Measurements from ENCODE around the gene TSHZ3. TPM values are rescaled to one million over a fixed set of nuclear protein-coding genes. Genes with fewer than 3 reads are reported as not detected.

The TSHZ3 gene
- total RNA-seq, 1 experiment from 2014 or later: 3.2 TPM

- Histone ChIP-seq H4K5ac (ENCODE audit: insufficient read length, low read depth, low read length) (no peak overlapping the region), H3T11ph (ENCODE audit: low read length) (no peak overlapping the region), H2BK5ac (ENCODE audit: insufficient read length, low read length) (no peak overlapping the region), H3K9me3 (ENCODE audit: control insufficient read depth, low read depth, low read length) (no peaks in the 10 kb centered on the region), H3K4me2 (ENCODE audit: insufficient read depth, insufficient read length, low read length) (no peak overlapping the region), H2BK120ac (ENCODE audit: low read depth, low read length, poor library complexity, severe bottlenecking) (no peak overlapping the region), H3K79me2 (ENCODE audit: insufficient read depth, low read length) (no peaks in the 10 kb centered on the region), H3K14ac (ENCODE audit: insufficient read depth, low read length) (no peak overlapping the region), H3K27me3 (ENCODE audit: insufficient read depth, low read length) (no peaks in the 10 kb centered on the region), H2AFZ (ENCODE audit: low read length) (no peak overlapping the region), H3K23ac (ENCODE audit: insufficient read length, low read depth, low read length) (no peak overlapping the region), H2BK12ac (ENCODE audit: insufficient read length, low read depth, low read length) (no peak overlapping the region), H4K8ac (replicated peaks; ENCODE audit: insufficient read length, low read depth, low read length) (no peak overlapping the region), H3K9ac (ENCODE audit: extremely low read depth, insufficient read length, low read length) (no peak overlapping the region), H2BK20ac (ENCODE audit: low read depth, low read length, poor library complexity, severe bottlenecking) (no peak overlapping the region), H3K56ac (ENCODE audit: insufficient read length, low read depth, low read length) (no peak overlapping the region), H4K20me1 (ENCODE audit: control insufficient read depth, insufficient read depth, insufficient read length) (no peaks in the 10 kb centered on the region), H3K4me1 (ENCODE audit: insufficient read depth, low read length) (peaks cover 2% of the 10 kb centered on the region; the same call in 1 of the 2 replicates), H3K79me1 (ENCODE audit: insufficient read depth, low read depth, low read length, poor library complexity, severe bottlenecking) (no peaks in the 10 kb centered on the region), H2BK15ac (ENCODE audit: low read depth, low read length) (no peak overlapping the region), H2AK5ac (ENCODE audit: insufficient read length, low read length) (no peak overlapping the region), H3K4ac (ENCODE audit: low read depth, low read length) (no peak overlapping the region), H3K27ac (ENCODE audit: insufficient read length, low read depth, low read length) (no peak overlapping the region), H3K18ac (ENCODE audit: insufficient read length, low read depth, low read length) (no peak overlapping the region), H3K23me2 (ENCODE audit: insufficient read length, low read depth, low read length, poor library complexity, severe bottlenecking) (no peaks in the 10 kb centered on the region), H4K91ac (ENCODE audit: insufficient read length, low read depth, low read length) (no peak overlapping the region)
- no CpG with 5 or more reads among the region's 10 CpGs for WGBS (ENCODE audit: extremely low coverage, insufficient read length, low lambda C conversion rate)
- Mint-ChIP-seq H3K36me3 (ENCODE audit: insufficient read depth in 1 of 3, low read depth in 3 of 3) (no peaks in the 10 kb centered on the region), H3K9me3 (no peaks in the 10 kb centered on the region; a peak in 1 of 5 replicates), H3K4me1 (peaks cover 8 to 22% of the 10 kb centered on the region in 2 experiments), H3K27ac (no peak overlapping the region), H3K4me3 (no peak overlapping the region), H3K27me3 (ENCODE audit: low read depth) (no peaks in the 10 kb centered on the region; the same call in 1 of the 2 replicates)
- DNase-seq: peak; percentile 10
- TF ChIP-seq CTCF (conservative IDR thresholded peaks at IDR 0.05): no peak
Observed at GRCh38 chr19:31262725-31263191, 86.5 kb downstream of the TSHZ3 start.
